ENCODE results near the gene IL21R. TPM values are rescaled to one million over a fixed set of nuclear protein-coding genes. Genes with fewer than 3 reads are reported as not detected.

Gene IL21R
- total RNA-seq, 3 donors from 2014 or later (not counting 1 experiment from before 2014, with no cell fraction given), result 24.3 to 45.7 (median 26.5) TPM

- DNase-seq (no peak), ATAC-seq (no peak)
- Mint-ChIP-seq H3K4me3 (no peak overlapping the region), H3K4me1 (peaks cover 0 to under 1% of the 10 kb centered on the region in 2 donors), H3K27ac (peak overlapping the region in 1 of 2 donors; percentile 26), H3K9me3 (no peaks in the 10 kb centered on the region), H3K27me3 (ENCODE audit: low read depth in 2 of 2) (no peaks in the 10 kb centered on the region), H3K36me3 (peaks cover 21% of the 10 kb centered on the region)
- H3K36me3 ChIP-seq (ENCODE audit: control insufficient read depth, insufficient read depth, low read length), result peaks cover 78% of the 10 kb centered on the region
- WGBS (ENCODE audit: insufficient coverage), result 96% methylated on average over 9 of the region's 9 CpGs
- H3K27me3 ChIP-seq (ENCODE audit: control insufficient read depth, insufficient read depth, low read length), result no peaks in the 10 kb centered on the region
- no peak overlapping the region for H3K4me3 ChIP-seq (ENCODE audit: low read length)
- no peak overlapping the region for H3K27ac ChIP-seq (ENCODE audit: low read length)
- H3K9me3 ChIP-seq (ENCODE audit: control insufficient read depth, insufficient read depth, low read length), result no peaks in the 10 kb centered on the region
- intact Hi-C loops (cut with micrococcal nuclease), result no loop called here
- H3K4me1 ChIP-seq (ENCODE audit: control insufficient read depth, insufficient read depth, low read length), result peaks cover 2% of the 10 kb centered on the region
- no peak for TF ChIP-seq CTCF (IDR thresholded peaks at IDR 0.05)
Observed at GRCh38 chr16:27498031-27498825, 96.3 kb downstream of the IL21R start.

- DNase-seq (no peak), ATAC-seq (no peak)
- Histone ChIP-seq H3K27me3 (ENCODE audit: control insufficient read depth, insufficient read depth, low read length) (no peaks in the 10 kb centered on the region), H3K9me3 (ENCODE audit: control insufficient read depth, insufficient read depth, low read length) (no peaks in the 10 kb centered on the region), H3K36me3 (ENCODE audit: control insufficient read depth, insufficient read depth, low read length) (peaks cover 83% of the 10 kb centered on the region), H3K4me1 (ENCODE audit: control insufficient read depth, insufficient read depth, low read length) (no peaks in the 10 kb centered on the region), H3K4me3 (ENCODE audit: low read length) (no peak overlapping the region), H3K27ac (ENCODE audit: low read length) (no peak overlapping the region)
- Mint-ChIP-seq H3K27me3 (ENCODE audit: low read depth in 2 of 2) (no peaks in the 10 kb centered on the region), H3K27ac (no peak overlapping the region), H3K36me3 (peaks cover 21% of the 10 kb centered on the region), H3K9me3 (no peaks in the 10 kb centered on the region), H3K4me3 (no peak overlapping the region), H3K4me1 (no peaks in the 10 kb centered on the region)
- 97% methylated on average over 14 of the region's 14 CpGs for WGBS (ENCODE audit: insufficient coverage)
- intact Hi-C loops (cut with micrococcal nuclease), result no loop called here
- TF ChIP-seq CTCF (IDR thresholded peaks at IDR 0.05), result no peak
Observed at GRCh38 chr16:27498916-27499658, 97.1 kb downstream of the IL21R start.

- no peak overlapping the region for H3K4me3 Mint-ChIP-seq
- H3K36me3 Mint-ChIP-seq, result peaks cover 15% of the 10 kb centered on the region
Observed at GRCh38 chr16:27499659-27500055, 97.7 kb downstream of the IL21R start.

More at GRCh38 chr16:27499659-27500055, 97.7 kb downstream of the IL21R start:
- whole genome bisulfite sequencing (ENCODE audit: insufficient coverage), result 95% methylated on average over 8 of the region's 9 CpGs
- no peak for DNase-seq
- ATAC-seq, result no peak
- H3K27me3 ChIP-seq (ENCODE audit: control insufficient read depth, insufficient read depth, low read length), result no peaks in the 10 kb centered on the region
- no peaks in the 10 kb centered on the region for H3K27me3 Mint-ChIP-seq (ENCODE audit: low read depth in 2 of 2)
- no peak for TF ChIP-seq CTCF (IDR thresholded peaks at IDR 0.05)
- no peak overlapping the region for H3K27ac Mint-ChIP-seq
- no peak overlapping the region for H3K27ac ChIP-seq (ENCODE audit: low read length)
- intact Hi-C loops (cut with micrococcal nuclease), result no loop called here
- no peaks in the 10 kb centered on the region for H3K9me3 Mint-ChIP-seq
- peaks cover 86% of the 10 kb centered on the region for H3K36me3 ChIP-seq (ENCODE audit: control insufficient read depth, insufficient read depth, low read length)
- no peaks in the 10 kb centered on the region for H3K4me1 ChIP-seq (ENCODE audit: control insufficient read depth, insufficient read depth, low read length)
- H3K4me1 Mint-ChIP-seq, result no peaks in the 10 kb centered on the region
- no peak overlapping the region for H3K4me3 ChIP-seq (ENCODE audit: low read length)
- H3K9me3 ChIP-seq (ENCODE audit: control insufficient read depth, insufficient read depth, low read length), result no peaks in the 10 kb centered on the region
